ENCODE data around the gene UNCX.

UNCX gene

DNA sequence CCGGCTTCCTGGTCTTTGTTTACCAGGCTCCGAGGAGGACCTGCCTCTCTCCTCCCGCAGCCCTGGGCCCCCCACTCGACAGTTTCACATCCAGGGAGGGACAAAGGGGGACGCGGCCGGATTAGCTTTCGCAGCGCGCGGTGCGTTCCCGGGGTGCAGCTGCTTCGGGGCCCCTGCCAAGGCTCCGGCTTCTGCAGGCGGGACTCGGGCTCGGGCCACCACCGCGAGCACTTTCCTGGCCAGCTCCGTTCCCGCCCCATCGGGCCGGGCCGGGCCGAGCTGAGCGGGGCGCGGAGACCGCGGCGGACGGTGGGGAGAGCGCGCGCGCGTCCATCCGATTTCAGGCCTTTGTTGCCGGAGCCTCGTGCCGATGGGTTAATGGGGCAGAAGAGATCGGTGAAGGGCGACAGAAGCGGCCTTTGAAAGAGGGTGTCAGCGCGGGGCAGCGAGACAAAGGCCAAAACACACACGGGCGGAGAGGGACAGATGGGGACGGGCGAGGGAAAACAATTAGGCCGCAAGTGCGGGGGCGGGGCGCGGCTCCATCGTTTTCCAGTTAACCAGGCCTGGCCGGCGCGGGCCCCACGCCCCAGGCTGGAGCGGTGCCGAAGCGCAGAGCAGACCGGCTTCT is 8.5 kb upstream of the UNCX start:
- no peak overlapping the region for H3K27ac ChIP-seq (ENCODE audit: low read length)
- H3K9me2 ChIP-seq (replicated peaks; ENCODE audit: insufficient read depth, low read length): no peaks in the 10 kb centered on the region
- H3K79me2 ChIP-seq (ENCODE audit: low read length): no peaks in the 10 kb centered on the region
- no peaks in the 10 kb centered on the region for H3F3A ChIP-seq (ENCODE audit: insufficient read depth, low read length)
- no peaks in the 10 kb centered on the region for H3K9me3 ChIP-seq (replicated peaks; ENCODE audit: insufficient read depth, low read length)
- no peak overlapping the region for H3K9ac ChIP-seq (ENCODE audit: low read length)
- no peaks in the 10 kb centered on the region for H4K20me1 ChIP-seq (ENCODE audit: insufficient read depth, low read length)
- H3K4me3 ChIP-seq (ENCODE audit: low read length): no peak overlapping the region
- TF ChIP-seq, protein P1, sequence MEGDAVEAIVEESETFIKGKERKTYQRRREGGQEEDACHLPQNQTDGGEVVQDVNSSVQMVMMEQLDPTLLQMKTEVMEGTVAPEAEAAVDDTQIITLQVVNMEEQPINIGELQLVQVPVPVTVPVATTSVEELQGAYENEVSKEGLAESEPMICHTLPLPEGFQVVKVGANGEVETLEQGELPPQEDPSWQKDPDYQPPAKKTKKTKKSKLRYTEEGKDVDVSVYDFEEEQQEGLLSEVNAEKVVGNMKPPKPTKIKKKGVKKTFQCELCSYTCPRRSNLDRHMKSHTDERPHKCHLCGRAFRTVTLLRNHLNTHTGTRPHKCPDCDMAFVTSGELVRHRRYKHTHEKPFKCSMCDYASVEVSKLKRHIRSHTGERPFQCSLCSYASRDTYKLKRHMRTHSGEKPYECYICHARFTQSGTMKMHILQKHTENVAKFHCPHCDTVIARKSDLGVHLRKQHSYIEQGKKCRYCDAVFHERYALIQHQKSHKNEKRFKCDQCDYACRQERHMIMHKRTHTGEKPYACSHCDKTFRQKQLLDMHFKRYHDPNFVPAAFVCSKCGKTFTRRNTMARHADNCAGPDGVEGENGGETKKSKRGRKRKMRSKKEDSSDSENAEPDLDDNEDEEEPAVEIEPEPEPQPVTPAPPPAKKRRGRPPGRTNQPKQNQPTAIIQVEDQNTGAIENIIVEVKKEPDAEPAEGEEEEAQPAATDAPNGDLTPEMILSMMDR (IDR thresholded peaks at IDR 0.05; ENCODE audit: low read length): no peak
- no peak for TF ChIP-seq EZH2phosphoT487 (IDR thresholded peaks at IDR 0.05; ENCODE audit: low read length)
- TF ChIP-seq EZH2 (optimal IDR thresholded peaks at IDR 0.05; ENCODE audit: low read depth, low read length): no peak
- no peaks in the 10 kb centered on the region for H3K36me3 ChIP-seq (replicated peaks; ENCODE audit: insufficient read depth, low read length)
- no peak overlapping the region for H2AFZ ChIP-seq (ENCODE audit: low read length)
- H3K27me3 ChIP-seq (replicated peaks; ENCODE audit: insufficient read depth, low read length): peaks cover 90% of the 10 kb centered on the region
- DNase-seq: no peak
- no peak overlapping the region for H3K4me2 ChIP-seq (ENCODE audit: low read depth, low read length)
- no peaks in the 10 kb centered on the region for H3K4me1 ChIP-seq (ENCODE audit: low read length)

DNA sequence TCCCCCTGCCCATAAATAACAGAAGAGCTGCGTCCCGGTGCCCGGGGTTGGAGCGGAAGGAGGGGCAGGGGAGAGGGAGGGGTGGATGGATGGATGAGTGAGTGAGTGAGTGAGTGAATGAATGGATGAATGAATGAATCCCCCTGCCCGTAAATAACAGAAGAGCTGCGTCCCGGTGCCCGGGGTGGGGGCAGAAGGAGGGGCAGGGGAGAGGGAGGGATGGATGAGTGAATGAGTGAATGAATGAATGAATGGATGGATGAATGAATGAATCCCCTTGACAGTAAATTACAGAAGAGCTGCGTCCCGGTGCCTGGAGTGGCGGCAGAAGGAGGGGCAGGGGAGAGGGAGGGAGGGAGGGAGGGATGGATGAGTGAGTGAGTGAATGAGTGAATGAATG is 7.6 kb upstream of the UNCX start:
- no peaks in the 10 kb centered on the region for H3K9me2 ChIP-seq (replicated peaks; ENCODE audit: insufficient read depth, low read length)
- TF ChIP-seq EZH2 (optimal IDR thresholded peaks at IDR 0.05; ENCODE audit: low read depth, low read length) (no peak), EZH2phosphoT487 (IDR thresholded peaks at IDR 0.05; ENCODE audit: low read length) (no peak)
- TF ChIP-seq, protein P1 (IDR thresholded peaks at IDR 0.05; ENCODE audit: low read length): no peak
- H3K79me2 ChIP-seq (ENCODE audit: low read length): no peaks in the 10 kb centered on the region
- H3K9me3 ChIP-seq (replicated peaks; ENCODE audit: insufficient read depth, low read length): no peaks in the 10 kb centered on the region
- no peak overlapping the region for H3K9ac ChIP-seq (ENCODE audit: low read length)
- no peak overlapping the region for H3K4me2 ChIP-seq (ENCODE audit: low read depth, low read length)
- DNase-seq: no peak
- no peaks in the 10 kb centered on the region for H3F3A ChIP-seq (ENCODE audit: insufficient read depth, low read length)
- H2AFZ ChIP-seq (ENCODE audit: low read length): no peak overlapping the region
- H3K27me3 ChIP-seq (replicated peaks; ENCODE audit: insufficient read depth, low read length): peaks cover 84% of the 10 kb centered on the region
- no peak overlapping the region for H3K27ac ChIP-seq (ENCODE audit: low read length)
- no peaks in the 10 kb centered on the region for H3K4me1 ChIP-seq (ENCODE audit: low read length)
- H3K36me3 ChIP-seq (replicated peaks; ENCODE audit: insufficient read depth, low read length): no peaks in the 10 kb centered on the region
- no peaks in the 10 kb centered on the region for H4K20me1 ChIP-seq (ENCODE audit: insufficient read depth, low read length)
- no peak overlapping the region for H3K4me3 ChIP-seq (ENCODE audit: low read length)

DNA sequence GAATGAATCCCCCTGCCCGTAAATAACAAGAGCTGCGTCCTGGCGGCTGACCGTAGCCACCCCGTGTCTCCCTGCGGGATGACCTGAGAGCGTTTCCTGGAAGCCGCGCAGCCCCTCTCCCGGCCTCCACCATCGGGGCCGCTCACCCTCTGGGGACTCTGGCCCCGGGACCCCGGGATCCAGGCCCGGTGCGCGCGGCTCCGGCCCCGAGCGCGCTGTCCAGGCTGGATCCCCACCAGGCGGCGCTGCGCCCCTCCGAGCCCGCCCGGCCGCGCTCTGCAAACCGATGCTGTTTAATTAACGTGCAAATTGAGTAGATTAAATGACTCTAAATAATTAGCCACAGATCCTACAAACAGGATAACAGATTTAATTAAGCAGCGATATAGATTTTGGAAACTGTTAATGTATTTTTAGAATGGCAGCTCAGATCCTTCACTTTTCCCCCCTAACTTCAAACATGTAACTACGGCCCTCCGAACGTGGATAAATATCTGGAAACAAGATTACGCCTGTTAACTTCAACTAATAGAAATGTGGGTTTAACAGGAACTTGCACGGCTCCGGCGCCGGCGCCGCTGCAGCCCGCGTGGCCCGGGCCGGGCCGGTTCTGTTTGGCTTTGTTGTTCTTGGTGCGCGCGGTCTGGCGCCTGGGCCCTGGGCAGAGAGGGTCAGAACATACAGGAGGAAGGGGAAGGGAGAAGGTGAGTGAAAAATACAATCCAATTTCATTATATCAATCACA is 7.1 kb upstream of the UNCX start:
- H3K79me2 ChIP-seq (ENCODE audit: low read length): no peaks in the 10 kb centered on the region
- no peaks in the 10 kb centered on the region for H4K20me1 ChIP-seq (ENCODE audit: insufficient read depth, low read length)
- H3K9me2 ChIP-seq (replicated peaks; ENCODE audit: insufficient read depth, low read length): no peaks in the 10 kb centered on the region
- H3K4me1 ChIP-seq (ENCODE audit: low read length): no peaks in the 10 kb centered on the region
- H3F3A ChIP-seq (ENCODE audit: insufficient read depth, low read length): no peaks in the 10 kb centered on the region
- H3K36me3 ChIP-seq (replicated peaks; ENCODE audit: insufficient read depth, low read length): no peaks in the 10 kb centered on the region
- no peak overlapping the region for H2AFZ ChIP-seq (ENCODE audit: low read length)
- DNase-seq: no peak
- TF ChIP-seq, protein P1 (IDR thresholded peaks at IDR 0.05; ENCODE audit: low read length): peak; percentile 23
- TF ChIP-seq EZH2 (optimal IDR thresholded peaks at IDR 0.05; ENCODE audit: low read depth, low read length) (no peak), EZH2phosphoT487 (IDR thresholded peaks at IDR 0.05; ENCODE audit: low read length) (no peak)
- peaks cover 82% of the 10 kb centered on the region for H3K27me3 ChIP-seq (replicated peaks; ENCODE audit: insufficient read depth, low read length)
- no peak overlapping the region for H3K4me2 ChIP-seq (ENCODE audit: low read depth, low read length)
- no peak overlapping the region for H3K27ac ChIP-seq (ENCODE audit: low read length)
- H3K4me3 ChIP-seq (ENCODE audit: low read length): no peak overlapping the region
- no peaks in the 10 kb centered on the region for H3K9me3 ChIP-seq (replicated peaks; ENCODE audit: insufficient read depth, low read length)
- H3K9ac ChIP-seq (ENCODE audit: low read length): no peak overlapping the region
